ENCODE measurements around the gene GRK1.

GRCh38 chr13:113642563-113642962 lies 24.5 kb upstream of the GRK1 start:
- TF ChIP-seq CTCF (conservative IDR thresholded peaks at IDR 0.05; ENCODE audit: low read depth, low read length) (no peak), POLR2A (IDR thresholded peaks at IDR 0.05; ENCODE audit: low read depth, low read length) (no peak), RCOR1 (IDR thresholded peaks at IDR 0.05; ENCODE audit: insufficient replicate concordance, low read length) (no peak), RFX5 (IDR thresholded peaks at IDR 0.05; ENCODE audit: low read depth, low read length) (no peak)

All from IMR-90 (cell line).